CD4-positive, alpha-beta T cell (primary cell): Measurements from ENCODE around the gene ISLR2. TPM values are rescaled to one million over a fixed set of nuclear protein-coding genes. Genes with fewer than 3 reads are reported as not detected.
A peak's percentile ranks its signal among the peaks of the same experiment; 100 is the strongest.

Source experiments
- ATAC-seq: fragments of 200-7000 bp; cut with Tn5 transposase; one replicate; pipeline ENCODE4 v1.10.0; 2022; ENCODE audit warnings: mild to moderate bottlenecking; ENCODE audit not compliant: poor library complexity
- CTCF ChIA-PET: fragments of 350-600 bp; sonication (Branson Sonifier 250); formaldehyde crosslinking; loops from one replicate; lab custom pipeline; 2021; ENCODE audit warnings: antibody characterized with exemption, inconsistent platforms; lab: Charles Lee
- POLR2A ChIA-PET: fragments of 350-600 bp; sonication (Branson Sonifier 250); formaldehyde crosslinking; loops from one replicate; lab custom pipeline; 2021; ENCODE audit warnings: antibody characterized with exemption, inconsistent platforms; lab: Charles Lee
- DNase-seq, 14 experiments: peaks; one replicate each; pipeline ENCODE4 v3.0.0-alpha.2; 2013 to 2020; ENCODE audit warnings: mixed read lengths in 2 of 14
- H3K27ac ChIP-seq, 2 donors: one replicate each; pipeline versions ENCODE4 v1.5.1 to v1.7.0; 2013; ENCODE audit warnings: low read length in 2 of 2, low read depth in 1 of 2, mild to moderate bottlenecking in 1 of 2
- H3K27me3 ChIP-seq, 2 experiments: 1 replicate in 1 of 2; 2 replicates in 1 of 2; pipeline versions ENCODE4 v1.6.1 to v1.7.0; 2013; ENCODE audit warnings: low read length in 2 of 2, control low read depth in 1 of 2, mild to moderate bottlenecking in 1 of 2, moderate library complexity in 1 of 2; ENCODE audit not compliant: insufficient read depth in 2 of 2, control insufficient read depth in 1 of 2
- H3K36me3 ChIP-seq: one replicate; pipeline ENCODE4 v1.6.1; 2013; ENCODE audit warnings: low read length, control low read depth; ENCODE audit not compliant: insufficient read depth
- H3K4me1 ChIP-seq: one replicate; pipeline ENCODE4 v1.6.1; 2013; ENCODE audit warnings: low read length, control low read depth; ENCODE audit not compliant: insufficient read depth
- H3K4me3 ChIP-seq: one replicate; pipeline ENCODE4 v1.5.1; 2013; ENCODE audit warnings: mild to moderate bottlenecking, low read length, moderate library complexity
- H3K9me3 ChIP-seq, 2 experiments: 1 replicate in 1 of 2; 2 replicates in 1 of 2; pipeline versions ENCODE4 v1.6.1 to v1.7.0; 2013; ENCODE audit warnings: low read length in 2 of 2, mild to moderate bottlenecking in 2 of 2, control low read depth in 1 of 2, moderate library complexity in 1 of 2; ENCODE audit not compliant: control insufficient read depth in 1 of 2, insufficient read depth in 1 of 2
- H3K27ac Mint-ChIP-seq: one replicate; pipeline ENCODE4 v1.8.0; 2020; ENCODE audit warnings: mixed read lengths
- H3K27me3 Mint-ChIP-seq: one replicate; pipeline ENCODE4 v1.8.0; 2021; ENCODE audit warnings: mixed read lengths
- H3K36me3 Mint-ChIP-seq: one replicate; pipeline ENCODE4 v1.8.0; 2021; ENCODE audit warnings: low read depth, mixed read lengths
- H3K4me1 Mint-ChIP-seq: one replicate; pipeline ENCODE4 v1.8.0; 2021; ENCODE audit warnings: low read depth, mixed read lengths
- H3K4me3 Mint-ChIP-seq: one replicate; pipeline ENCODE4 v1.8.0; 2020; ENCODE audit warnings: mild to moderate bottlenecking, mixed read lengths
- H3K9me3 Mint-ChIP-seq: one replicate; pipeline ENCODE4 v1.8.0; 2020; ENCODE audit warnings: mixed read lengths
- intact Hi-C, 2 experiments: fragments of 100-400 bp; cut with DNase I in 1 of 2; cut with micrococcal nuclease in 1 of 2; formaldehyde crosslinking; loops; one replicate each; pipeline versions ENCODE4 v1.15.1 to v1.9.0; 2023 to 2025; cut with DNase I, micrococcal nuclease
- total RNA-seq, 174 experiments: library from RNA in 2 of 174; stranded (reverse) in 2 of 174; gene quantifications; one replicate each; pipeline ENCODE4 v1.2.3 and lab custom pipeline; 2021 to 2026
- TF ChIP-seq, protein P1 (sequence below): fragments of 200-600 bp; IDR thresholded peaks from one replicate; pipeline ENCODE4 v1.8.0; 2022; ENCODE audit warnings: antibody characterized with exemption, mild to moderate bottlenecking

Gene ISLR2
- total RNA-seq, 2 experiments from 2014 or later, result not detected

DNA sequence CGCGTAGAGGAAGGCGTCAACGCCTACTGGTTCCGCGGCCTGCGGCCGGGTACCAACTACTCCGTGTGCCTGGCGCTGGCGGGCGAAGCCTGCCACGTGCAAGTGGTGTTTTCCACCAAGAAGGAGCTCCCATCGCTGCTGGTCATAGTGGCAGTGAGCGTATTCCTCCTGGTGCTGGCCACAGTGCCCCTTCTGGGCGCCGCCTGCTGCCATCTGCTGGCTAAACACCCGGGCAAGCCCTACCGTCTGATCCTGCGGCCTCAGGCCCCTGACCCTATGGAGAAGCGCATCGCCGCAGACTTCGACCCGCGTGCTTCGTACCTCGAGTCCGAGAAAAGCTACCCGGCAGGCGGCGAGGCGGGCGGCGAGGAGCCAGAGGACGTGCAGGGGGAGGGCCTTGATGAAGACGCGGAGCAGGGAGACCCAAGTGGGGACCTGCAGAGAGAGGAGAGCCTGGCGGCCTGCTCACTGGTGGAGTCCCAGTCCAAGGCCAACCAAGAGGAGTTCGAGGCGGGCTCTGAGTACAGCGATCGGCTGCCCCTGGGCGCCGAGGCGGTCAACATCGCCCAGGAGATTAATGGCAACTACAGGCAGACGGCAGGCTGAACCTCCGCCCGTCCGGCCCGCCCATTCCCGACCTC, 4.1 kb downstream of the ISLR2 start:
- peaks cover 0 to 34% of the 10 kb centered on the region in 2 experiments for H3K9me3 ChIP-seq
- intact Hi-C loops, result loop anchor here in 1 of 2 experiments (10.0 kb wide), 1 partner anchor 180 kb away; no protein-coding TSS in a partner anchor
- TF ChIP-seq, protein P1, sequence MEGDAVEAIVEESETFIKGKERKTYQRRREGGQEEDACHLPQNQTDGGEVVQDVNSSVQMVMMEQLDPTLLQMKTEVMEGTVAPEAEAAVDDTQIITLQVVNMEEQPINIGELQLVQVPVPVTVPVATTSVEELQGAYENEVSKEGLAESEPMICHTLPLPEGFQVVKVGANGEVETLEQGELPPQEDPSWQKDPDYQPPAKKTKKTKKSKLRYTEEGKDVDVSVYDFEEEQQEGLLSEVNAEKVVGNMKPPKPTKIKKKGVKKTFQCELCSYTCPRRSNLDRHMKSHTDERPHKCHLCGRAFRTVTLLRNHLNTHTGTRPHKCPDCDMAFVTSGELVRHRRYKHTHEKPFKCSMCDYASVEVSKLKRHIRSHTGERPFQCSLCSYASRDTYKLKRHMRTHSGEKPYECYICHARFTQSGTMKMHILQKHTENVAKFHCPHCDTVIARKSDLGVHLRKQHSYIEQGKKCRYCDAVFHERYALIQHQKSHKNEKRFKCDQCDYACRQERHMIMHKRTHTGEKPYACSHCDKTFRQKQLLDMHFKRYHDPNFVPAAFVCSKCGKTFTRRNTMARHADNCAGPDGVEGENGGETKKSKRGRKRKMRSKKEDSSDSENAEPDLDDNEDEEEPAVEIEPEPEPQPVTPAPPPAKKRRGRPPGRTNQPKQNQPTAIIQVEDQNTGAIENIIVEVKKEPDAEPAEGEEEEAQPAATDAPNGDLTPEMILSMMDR, result no peak
- Mint-ChIP-seq H3K27me3 (peaks cover 91% of the 10 kb centered on the region), H3K4me3 (peak overlapping the region; percentile 72), H3K27ac (no peak overlapping the region), H3K4me1 (peaks cover 43% of the 10 kb centered on the region), H3K36me3 (no peaks in the 10 kb centered on the region), H3K9me3 (no peaks in the 10 kb centered on the region)
- H3K27ac ChIP-seq, result no peak overlapping the region
- peaks cover 82 to 90% of the 10 kb centered on the region in 2 experiments for H3K27me3 ChIP-seq
- ChIA-PET POLR2A (no interaction called here), CTCF (no interaction called here)
- H3K36me3 ChIP-seq, result no peaks in the 10 kb centered on the region
- peaks cover 32% of the 10 kb centered on the region for H3K4me1 ChIP-seq
- ATAC-seq, result no peak
- DNase-seq, result no peak
- no peak overlapping the region for H3K4me3 ChIP-seq

DNA sequence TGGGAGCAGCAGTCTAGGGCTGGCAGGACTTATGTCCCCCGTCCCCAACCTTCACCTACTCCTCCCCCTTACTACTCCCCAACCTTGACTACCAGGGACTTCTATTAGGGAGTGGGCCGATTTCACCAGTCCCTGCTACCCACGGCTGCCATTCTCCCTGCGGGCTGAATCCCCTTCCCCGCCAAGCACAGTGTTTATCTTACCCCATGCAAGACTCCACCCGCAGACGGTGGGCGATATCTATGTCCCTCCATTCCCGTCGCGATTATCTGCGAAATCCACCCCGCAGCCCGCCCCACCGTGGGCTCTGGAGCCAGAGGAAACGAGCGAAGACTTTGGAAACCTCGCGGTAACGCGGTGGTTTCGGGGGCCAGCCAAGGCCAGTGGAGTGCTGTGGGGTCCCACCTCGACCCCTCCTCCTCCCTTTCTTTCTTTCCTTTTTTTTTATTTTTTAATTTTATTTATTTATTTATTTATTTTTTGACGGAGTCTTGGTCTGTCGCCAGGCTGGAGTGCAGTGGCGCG, 4.7 kb downstream of the ISLR2 start:
- Mint-ChIP-seq H3K27me3 (peaks cover 91% of the 10 kb centered on the region), H3K9me3 (no peaks in the 10 kb centered on the region), H3K27ac (no peak overlapping the region), H3K4me1 (peaks cover 40% of the 10 kb centered on the region), H3K4me3 (peak overlapping the region; percentile 72), H3K36me3 (no peaks in the 10 kb centered on the region)
- intact Hi-C loops, result loop anchor here in 1 of 2 experiments (10.0 kb wide), 1 partner anchor 180 kb away; no protein-coding TSS in a partner anchor
- Histone ChIP-seq H3K9me3 (peaks cover 0 to 34% of the 10 kb centered on the region in 2 experiments), H3K27ac (no peak overlapping the region), H3K4me3 (no peak overlapping the region), H3K27me3 (peaks cover 78 to 85% of the 10 kb centered on the region in 2 experiments), H3K4me1 (peaks cover 28% of the 10 kb centered on the region), H3K36me3 (no peaks in the 10 kb centered on the region)
- no peak for ATAC-seq
- ChIA-PET CTCF (no interaction called here), POLR2A (no interaction called here)
- no peak for DNase-seq
- TF ChIP-seq, protein P1, result no peak

DNA sequence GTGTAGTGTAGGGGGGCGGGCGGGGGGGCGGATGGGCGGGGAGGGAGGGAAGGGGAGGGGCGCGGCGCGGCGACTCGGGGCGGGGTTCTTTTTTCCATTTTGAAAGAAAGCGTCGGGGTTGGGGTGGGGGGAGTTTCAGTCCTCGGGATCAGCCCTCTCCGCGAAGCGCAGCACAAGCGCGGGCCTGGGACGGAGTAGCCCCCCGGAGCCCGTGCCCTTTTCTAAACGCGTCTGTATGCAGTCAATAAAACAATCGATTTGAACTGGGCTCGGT, 6.1 kb downstream of the ISLR2 start:
- Histone ChIP-seq H3K27ac (no peak overlapping the region), H3K27me3 (peaks cover 69 to 77% of the 10 kb centered on the region in 2 experiments), H3K4me1 (peaks cover 28% of the 10 kb centered on the region), H3K36me3 (no peaks in the 10 kb centered on the region), H3K9me3 (peaks cover 0 to 34% of the 10 kb centered on the region in 2 experiments), H3K4me3 (peak overlapping the region; percentile 32)
- no peak overlapping the region for H3K27ac Mint-ChIP-seq
- ChIA-PET CTCF (no interaction called here), POLR2A (no interaction called here)
- peak overlapping the region; percentile 26 for H3K4me3 Mint-ChIP-seq
- intact Hi-C loops, result loop anchor here in 1 of 2 experiments (10.0 kb wide), 1 partner anchor 182 kb away; no protein-coding TSS in a partner anchor
- H3K9me3 Mint-ChIP-seq, result no peaks in the 10 kb centered on the region
- H3K4me1 Mint-ChIP-seq, result peaks cover 32% of the 10 kb centered on the region
- ATAC-seq (no peak), DNase-seq (no peak)
- peaks cover 91% of the 10 kb centered on the region for H3K27me3 Mint-ChIP-seq
- H3K36me3 Mint-ChIP-seq, result no peaks in the 10 kb centered on the region
- TF ChIP-seq, protein P1, result no peak
